K562 (cell line): ENCODE measurements around the gene CLIP2.

ENCODE experiments used
- BHLHE40 ChIP-seq: IDR thresholded peaks from 2 replicates; pipeline ENCODE4 v1.6.1; 2011; ENCODE audit warnings: low read length, improper control_type of control experiment
- CHD2 ChIP-seq: IDR thresholded peaks from 2 replicates; pipeline ENCODE4 v1.6.1; 2011; ENCODE audit warnings: low read depth, low read length
- ELF1 ChIP-seq: fragments of 200-800 bp; sonication (Bioruptor generic); IDR thresholded peaks from 2 replicates; pipeline ENCODE4 v1.6.1; 2016; ENCODE audit warnings: missing genetic modification characterization, missing compliant biosample characterization
- ETV6 ChIP-seq, 3 experiments: fragments of 150-350 bp in 1 of 3; sonication (generic) in 1 of 3; formaldehyde crosslinking in 1 of 3; IDR thresholded peaks; 2 replicates each; pipeline versions ENCODE4 v1.6.1 to v1.8.0; 2014 to 2022; ENCODE audit warnings: borderline replicate concordance in 2 of 3, low read depth in 2 of 3, antibody characterized with exemption in 1 of 3, low read length in 1 of 3, mild to moderate bottlenecking in 1 of 3, missing genetic modification reagents in 1 of 3
- EZH2 ChIP-seq: IDR thresholded peaks from 2 replicates; pipeline ENCODE4 v1.6.1; 2012; ENCODE audit warnings: low read depth, mild to moderate bottlenecking, inconsistent platforms, low read length, borderline replicate concordance
- FOS ChIP-seq: IDR thresholded peaks from 3 replicates; pipeline ENCODE4 v1.6.1; 2011; ENCODE audit not compliant: insufficient read length; ENCODE audit errors: extremely low read depth
- JUNB ChIP-seq: fragments of 450-650 bp; formaldehyde crosslinking; conservative IDR thresholded peaks from 2 replicates; pipeline ENCODE4 v1.4.0; 2020; ENCODE audit warnings: mild to moderate bottlenecking
- PHB ChIP-seq: fragments of 250-450 bp; sonication (Bioruptor Pico); IDR thresholded peaks from 2 replicates; pipeline ENCODE4 v1.5.0; 2021
- RAD21 ChIP-seq, 2 experiments: fragments of 250-450 bp in 1 of 2; fragments of 450-650 bp in 1 of 2; sonication (Bioruptor Pico) in 1 of 2; formaldehyde crosslinking in 1 of 2; IDR thresholded peaks in 1 of 2; conservative IDR thresholded peaks in 1 of 2; 2 replicates each; pipeline versions ENCODE4 v1.4.0 to v1.8.0; 2020 to 2022; ENCODE audit warnings: mild to moderate bottlenecking in 2 of 2, moderate library complexity in 1 of 2
- SLC30A9 ChIP-seq: fragments of 250-450 bp; sonication (Bioruptor Pico); IDR thresholded peaks from 2 replicates; pipeline ENCODE4 v1.8.0; 2022; ENCODE audit warnings: mild to moderate bottlenecking, moderate library complexity
- TAF1 ChIP-seq: IDR thresholded peaks from 2 replicates; pipeline ENCODE4 v1.6.1; 2011; ENCODE audit warnings: mild to moderate bottlenecking, low read length, moderate library complexity; ENCODE audit not compliant: insufficient read depth, control insufficient read depth, severe bottlenecking; ENCODE audit errors: extremely low read depth
- TF ChIP-seq, protein P1 (sequence below): sonication (generic); formaldehyde crosslinking; IDR thresholded peaks from 2 replicates; pipeline ENCODE4 v1.8.1; 2023; ENCODE audit warnings: mild to moderate bottlenecking, missing genetic modification reagents
- TF ChIP-seq, protein P2 (sequence below), 2 experiments: fragments of 450-650 bp; IDR thresholded peaks; 2 replicates each; pipeline ENCODE4 v1.6.1; 2016
- TF ChIP-seq, protein P3 (sequence below): fragments of 450-650 bp; conservative IDR thresholded peaks from 2 replicates; pipeline ENCODE4 v1.6.1; 2016; ENCODE audit warnings: missing genetic modification characterization, low read depth, mild to moderate bottlenecking, control low read depth, missing compliant biosample characterization

DNA sequence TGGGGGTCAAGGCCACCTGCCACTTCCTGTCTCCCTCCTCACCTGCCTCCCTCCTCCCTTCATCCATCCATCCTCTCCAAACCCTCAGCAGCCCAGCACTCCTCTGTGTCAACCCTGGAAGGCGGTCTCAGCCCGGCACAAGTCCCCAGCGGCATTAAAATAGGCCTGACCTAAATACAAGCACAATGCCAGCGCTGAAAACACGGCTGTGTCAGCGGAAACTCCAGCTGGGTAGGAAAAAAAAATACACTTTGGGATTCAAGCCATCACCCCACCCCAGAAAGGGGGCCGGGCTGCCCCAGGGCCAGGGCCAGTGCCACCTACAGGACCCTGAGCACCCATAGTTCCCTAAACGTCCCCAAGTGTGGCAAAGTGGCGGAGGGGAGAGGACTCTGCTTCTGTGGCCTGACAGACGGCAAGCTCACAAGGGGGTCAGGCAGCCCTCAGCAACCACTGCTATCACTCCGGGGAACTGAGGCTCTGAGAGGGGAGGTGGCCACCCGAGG is 141.8 kb downstream of the CLIP2 start:
- TF ChIP-seq, protein P1, sequence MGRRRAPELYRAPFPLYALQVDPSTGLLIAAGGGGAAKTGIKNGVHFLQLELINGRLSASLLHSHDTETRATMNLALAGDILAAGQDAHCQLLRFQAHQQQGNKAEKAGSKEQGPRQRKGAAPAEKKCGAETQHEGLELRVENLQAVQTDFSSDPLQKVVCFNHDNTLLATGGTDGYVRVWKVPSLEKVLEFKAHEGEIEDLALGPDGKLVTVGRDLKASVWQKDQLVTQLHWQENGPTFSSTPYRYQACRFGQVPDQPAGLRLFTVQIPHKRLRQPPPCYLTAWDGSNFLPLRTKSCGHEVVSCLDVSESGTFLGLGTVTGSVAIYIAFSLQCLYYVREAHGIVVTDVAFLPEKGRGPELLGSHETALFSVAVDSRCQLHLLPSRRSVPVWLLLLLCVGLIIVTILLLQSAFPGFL (CRISPR knock-in tag), result no peak
- TF ChIP-seq SLC30A9 (CRISPR knock-in tag) (no peak), RAD21 (CRISPR knock-in tag; conservative IDR thresholded peaks at IDR 0.05 in 1 of 2, IDR thresholded peaks at IDR 0.05 in 1 of 2) (no peak), PHB (CRISPR knock-in tag) (no peak), ETV6 (IDR thresholded peaks at IDR 0.05; ENCODE audit: borderline replicate concordance in 1 of 2, low read depth in 2 of 2, low read length in 1 of 2) (no peak), ETV6 (CRISPR knock-in tag; IDR thresholded peaks at IDR 0.05; ENCODE audit: borderline replicate concordance) (no peak), FOS (no peak), JUNB (no peak), EZH2 (no peak), TAF1 (no peak), ELF1 (tag) (no peak), CHD2 (no peak), BHLHE40 (no peak)
- TF ChIP-seq, protein P2, sequence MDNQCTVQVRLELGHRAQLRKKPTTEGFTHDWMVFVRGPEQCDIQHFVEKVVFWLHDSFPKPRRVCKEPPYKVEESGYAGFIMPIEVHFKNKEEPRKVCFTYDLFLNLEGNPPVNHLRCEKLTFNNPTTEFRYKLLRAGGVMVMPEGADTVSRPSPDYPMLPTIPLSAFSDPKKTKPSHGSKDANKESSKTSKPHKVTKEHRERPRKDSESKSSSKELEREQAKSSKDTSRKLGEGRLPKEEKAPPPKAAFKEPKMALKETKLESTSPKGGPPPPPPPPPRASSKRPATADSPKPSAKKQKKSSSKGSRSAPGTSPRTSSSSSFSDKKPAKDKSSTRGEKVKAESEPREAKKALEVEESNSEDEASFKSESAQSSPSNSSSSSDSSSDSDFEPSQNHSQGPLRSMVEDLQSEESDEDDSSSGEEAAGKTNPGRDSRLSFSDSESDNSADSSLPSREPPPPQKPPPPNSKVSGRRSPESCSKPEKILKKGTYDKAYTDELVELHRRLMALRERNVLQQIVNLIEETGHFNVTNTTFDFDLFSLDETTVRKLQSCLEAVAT (IDR thresholded peaks at IDR 0.05), result no peak
- TF ChIP-seq, protein P3, sequence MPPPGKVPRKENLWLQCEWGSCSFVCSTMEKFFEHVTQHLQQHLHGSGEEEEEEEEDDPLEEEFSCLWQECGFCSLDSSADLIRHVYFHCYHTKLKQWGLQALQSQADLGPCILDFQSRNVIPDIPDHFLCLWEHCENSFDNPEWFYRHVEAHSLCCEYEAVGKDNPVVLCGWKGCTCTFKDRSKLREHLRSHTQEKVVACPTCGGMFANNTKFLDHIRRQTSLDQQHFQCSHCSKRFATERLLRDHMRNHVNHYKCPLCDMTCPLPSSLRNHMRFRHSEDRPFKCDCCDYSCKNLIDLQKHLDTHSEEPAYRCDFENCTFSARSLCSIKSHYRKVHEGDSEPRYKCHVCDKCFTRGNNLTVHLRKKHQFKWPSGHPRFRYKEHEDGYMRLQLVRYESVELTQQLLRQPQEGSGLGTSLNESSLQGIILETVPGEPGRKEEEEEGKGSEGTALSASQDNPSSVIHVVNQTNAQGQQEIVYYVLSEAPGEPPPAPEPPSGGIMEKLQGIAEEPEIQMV (tag), result no peak
